Endodermal cell (in vitro differentiated cells): ENCODE measurements around the gene FAM13C. TPM values are rescaled to one million over a fixed set of nuclear protein-coding genes. Genes with fewer than 3 reads are reported as not detected.

ENCODE experiments used
- DNase-seq: peaks from one replicate; pipeline ENCODE4 v3.0.0-alpha.2; 2017
- H3K27ac ChIP-seq: 2 replicates; pipeline ENCODE4 v1.5.1; 2013; ENCODE audit warnings: mild to moderate bottlenecking, low read depth, low read length, moderate library complexity
- H3K27me3 ChIP-seq: 2 replicates; pipeline ENCODE4 v1.6.1; 2013; ENCODE audit warnings: mild to moderate bottlenecking, low read length, moderate library complexity; ENCODE audit not compliant: insufficient read depth, control insufficient read depth, poor library complexity, severe bottlenecking
- H3K36me3 ChIP-seq: 2 replicates; pipeline ENCODE4 v1.7.0; 2013; ENCODE audit warnings: mild to moderate bottlenecking, low read length, moderate library complexity; ENCODE audit not compliant: control insufficient read depth, insufficient read depth
- H3K4me1 ChIP-seq: one replicate; pipeline ENCODE4 v1.7.0; 2013; ENCODE audit warnings: low read length; ENCODE audit not compliant: control insufficient read depth, insufficient read depth
- H3K4me3 ChIP-seq: 2 replicates; pipeline ENCODE4 v1.5.1; 2013; ENCODE audit warnings: mild to moderate bottlenecking, low read length, moderate library complexity
- H3K9ac ChIP-seq: 2 replicates; pipeline ENCODE4 v1.6.1; 2013; ENCODE audit warnings: mild to moderate bottlenecking, low read length, moderate library complexity; ENCODE audit not compliant: poor library complexity, severe bottlenecking; ENCODE audit errors: extremely low read depth
- H3K9me3 ChIP-seq: 2 replicates; pipeline ENCODE4 v1.6.1; 2013; ENCODE audit warnings: mild to moderate bottlenecking, low read length, moderate library complexity; ENCODE audit not compliant: control insufficient read depth
- H3K27ac Mint-ChIP-seq: 2 replicates; pipeline ENCODE4 v1.8.0; 2020; ENCODE audit warnings: mixed read lengths
- H3K27me3 Mint-ChIP-seq: 2 replicates; pipeline ENCODE4 v1.8.0; 2021; ENCODE audit warnings: mild to moderate bottlenecking, mixed read lengths; ENCODE audit not compliant: insufficient read depth
- H3K36me3 Mint-ChIP-seq: 2 replicates; pipeline ENCODE4 v1.8.0; 2020; ENCODE audit warnings: low read depth, mixed read lengths
- H3K4me1 Mint-ChIP-seq: 2 replicates; pipeline ENCODE4 v1.8.0; 2020; ENCODE audit warnings: mixed read lengths
- H3K4me3 Mint-ChIP-seq: 2 replicates; pipeline ENCODE4 v1.8.0; 2020; ENCODE audit warnings: mild to moderate bottlenecking, moderate library complexity, mixed read lengths
- H3K9me3 Mint-ChIP-seq: 2 replicates; pipeline ENCODE4 v1.8.0; 2020; ENCODE audit warnings: mild to moderate bottlenecking, mixed read lengths
- CTCF ChIP-seq: fragments of 200-600 bp; sonication (generic); conservative IDR thresholded peaks from 2 replicates; pipeline ENCODE4 v1.5.0; 2021; ENCODE audit warnings: antibody characterized with exemption, mild to moderate bottlenecking
- WGBS, 2 experiments: methylation state at CpG; one replicate each; pipeline versions ENCODE4 v1.1.5 to v1.1.7; 2013; ENCODE audit warnings: missing lambda C conversion rate in 2 of 2, mixed read lengths in 1 of 2; ENCODE audit not compliant: insufficient coverage in 1 of 2, insufficient read length in 1 of 2; 5-methylcytosine and 5-hydroxymethylcytosine counted together
- total RNA-seq, 2 donors: library from RNA; stranded (reverse); fragmentation: NEBNext Ultra II Directional in 1 of 2; extraction: Animal tissue kit (Norgen Biotek cat#: 25700) in 1 of 2; gene quantifications; 2 replicates in 1 of 2; 3 replicates in 1 of 2; pipeline ENCODE4 v1.2.1, GENCODE V29; 2021

FAM13C gene
- total RNA-seq, 2 donors from 2014 or later = 2.5 to 3.7 TPM

- H3K27me3 ChIP-seq = no peaks in the 10 kb centered on the region
- Mint-ChIP-seq H3K36me3 (no peaks in the 10 kb centered on the region), H3K4me1 (peaks cover 12% of the 10 kb centered on the region), H3K27me3 (no peaks in the 10 kb centered on the region), H3K4me3 (no peak overlapping the region), H3K9me3 (no peaks in the 10 kb centered on the region), H3K27ac (no peak overlapping the region)
- no peak for DNase-seq
- no peak overlapping the region for H3K9ac ChIP-seq
- no peak overlapping the region for H3K27ac ChIP-seq
- no peak for TF ChIP-seq CTCF
- H3K4me3 ChIP-seq = no peak overlapping the region
- H3K36me3 ChIP-seq = peaks cover 7% of the 10 kb centered on the region
- 92 to 97% methylated on average over 2 to 4 of the region's 4 CpGs for WGBS, 2 experiments
- no peaks in the 10 kb centered on the region for H3K9me3 ChIP-seq
- H3K4me1 ChIP-seq = no peaks in the 10 kb centered on the region
These were observed 76.5 kb downstream of the FAM13C start for GRCh38 chr10:59285848-59286247.

GRCh38 chr10:59285073-59285472 lies 77.3 kb downstream of the FAM13C start:
- peaks cover 5% of the 10 kb centered on the region for H3K4me1 Mint-ChIP-seq
- 80 to 96% methylated on average over 1 to 4 of the region's 4 CpGs for WGBS, 2 experiments
- no peak overlapping the region for H3K4me3 Mint-ChIP-seq

GRCh38 chr10:59284118-59284975 lies 78.0 kb downstream of the FAM13C start:
- Histone ChIP-seq H3K9ac (no peak overlapping the region), H3K27ac (no peak overlapping the region), H3K4me3 (no peak overlapping the region), H3K36me3 (peaks cover 7% of the 10 kb centered on the region), H3K27me3 (no peaks in the 10 kb centered on the region), H3K9me3 (no peaks in the 10 kb centered on the region), H3K4me1 (no peaks in the 10 kb centered on the region)
- no peak for DNase-seq
- Mint-ChIP-seq H3K27ac (no peak overlapping the region), H3K9me3 (no peaks in the 10 kb centered on the region), H3K36me3 (no peaks in the 10 kb centered on the region), H3K27me3 (no peaks in the 10 kb centered on the region), H3K4me3 (no peak overlapping the region), H3K4me1 (no peaks in the 10 kb centered on the region)
- no peak for TF ChIP-seq CTCF
- 89 to 100% methylated on average over 5 to 7 of the region's 7 CpGs for WGBS, 2 experiments

More at GRCh38 chr10:59285073-59285472, 77.3 kb downstream of the FAM13C start:
- Mint-ChIP-seq H3K9me3 (no peaks in the 10 kb centered on the region), H3K27ac (no peak overlapping the region), H3K36me3 (no peaks in the 10 kb centered on the region), H3K27me3 (no peaks in the 10 kb centered on the region)
- Histone ChIP-seq H3K9ac (no peak overlapping the region), H3K4me1 (no peaks in the 10 kb centered on the region), H3K27ac (no peak overlapping the region), H3K27me3 (no peaks in the 10 kb centered on the region), H3K9me3 (no peaks in the 10 kb centered on the region), H3K4me3 (no peak overlapping the region), H3K36me3 (peaks cover 7% of the 10 kb centered on the region)
- TF ChIP-seq CTCF = no peak
- no peak for DNase-seq
